OCI-LY1 (cell line): ENCODE data around the gene TAL2.

Experiments
- EZH2 ChIP-seq: fragments of 200-600 bp; sonication (generic), shearing (Covaris generic); IDR thresholded peaks from 2 replicates; pipeline ENCODE4 v1.8.0; 2017; ENCODE audit warnings: borderline replicate concordance, mixed run types, mild to moderate bottlenecking, antibody characterized with exemption, low read length, moderate library complexity, mixed read lengths
- TF ChIP-seq, protein P1 (sequence below): fragments of 200-600 bp; sonication (generic), shearing (Covaris generic); IDR thresholded peaks from 2 replicates; pipeline ENCODE4 v1.5.1; 2017; ENCODE audit warnings: mild to moderate bottlenecking, antibody characterized with exemption, low read length, moderate library complexity, mixed read lengths

DNA sequence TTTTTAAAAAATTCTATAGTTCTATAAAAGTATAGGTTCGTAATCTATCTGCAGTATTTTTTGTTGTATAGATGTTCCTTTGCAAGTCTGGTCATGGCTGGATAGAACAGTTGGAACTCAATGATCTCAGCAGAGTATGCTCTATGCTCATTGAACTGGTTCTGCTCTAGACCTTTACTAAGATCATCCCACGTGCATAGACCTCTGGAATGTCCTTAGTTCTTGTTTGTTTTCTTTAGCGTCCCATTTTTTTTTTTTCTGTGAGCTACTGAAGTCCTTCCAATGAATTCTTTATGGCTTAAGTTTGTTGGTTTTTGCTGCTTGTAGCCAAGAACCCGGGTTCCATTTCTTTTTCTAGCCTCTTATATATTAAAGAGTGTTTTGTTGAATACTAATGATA, 35.6 kb downstream of the TAL2 start:
- TF ChIP-seq, protein P1, sequence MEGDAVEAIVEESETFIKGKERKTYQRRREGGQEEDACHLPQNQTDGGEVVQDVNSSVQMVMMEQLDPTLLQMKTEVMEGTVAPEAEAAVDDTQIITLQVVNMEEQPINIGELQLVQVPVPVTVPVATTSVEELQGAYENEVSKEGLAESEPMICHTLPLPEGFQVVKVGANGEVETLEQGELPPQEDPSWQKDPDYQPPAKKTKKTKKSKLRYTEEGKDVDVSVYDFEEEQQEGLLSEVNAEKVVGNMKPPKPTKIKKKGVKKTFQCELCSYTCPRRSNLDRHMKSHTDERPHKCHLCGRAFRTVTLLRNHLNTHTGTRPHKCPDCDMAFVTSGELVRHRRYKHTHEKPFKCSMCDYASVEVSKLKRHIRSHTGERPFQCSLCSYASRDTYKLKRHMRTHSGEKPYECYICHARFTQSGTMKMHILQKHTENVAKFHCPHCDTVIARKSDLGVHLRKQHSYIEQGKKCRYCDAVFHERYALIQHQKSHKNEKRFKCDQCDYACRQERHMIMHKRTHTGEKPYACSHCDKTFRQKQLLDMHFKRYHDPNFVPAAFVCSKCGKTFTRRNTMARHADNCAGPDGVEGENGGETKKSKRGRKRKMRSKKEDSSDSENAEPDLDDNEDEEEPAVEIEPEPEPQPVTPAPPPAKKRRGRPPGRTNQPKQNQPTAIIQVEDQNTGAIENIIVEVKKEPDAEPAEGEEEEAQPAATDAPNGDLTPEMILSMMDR: no peak
- TF ChIP-seq EZH2: no peak
